ENCODE results near the gene DGKH.

The DGKH gene

GRCh38 chr13:42048684-42049453, 421 bp downstream of the DGKH start:
- Histone ChIP-seq H3K79me2 (ENCODE audit: low read length) (no peaks in the 10 kb centered on the region), H3K27me3 (replicated peaks; ENCODE audit: insufficient read depth, low read length) (no peaks in the 10 kb centered on the region), H3K9me3 (replicated peaks; ENCODE audit: insufficient read depth, low read length) (no peaks in the 10 kb centered on the region), H2AFZ (ENCODE audit: low read length) (peak overlapping the region; percentile 63), H3K36me3 (replicated peaks; ENCODE audit: insufficient read depth, low read length) (no peaks in the 10 kb centered on the region), H4K20me1 (ENCODE audit: insufficient read depth, low read length) (no peaks in the 10 kb centered on the region), H3K27ac (ENCODE audit: low read length) (no peak overlapping the region), H3K4me1 (ENCODE audit: low read length) (no peaks in the 10 kb centered on the region), H3K4me2 (ENCODE audit: low read depth, low read length) (peak overlapping the region; percentile 74; the same call in 1 of the 2 replicates), H3F3A (ENCODE audit: insufficient read depth, low read length) (no peaks in the 10 kb centered on the region), H3K9ac (ENCODE audit: low read length) (peak overlapping the region; percentile 46; the same call in 1 of the 2 replicates), H3K9me2 (replicated peaks; ENCODE audit: insufficient read depth, low read length) (no peaks in the 10 kb centered on the region), H3K4me3 (ENCODE audit: low read length) (peak overlapping the region; percentile 66)
- DNase-seq, result peak; percentile 36
- TF ChIP-seq CTCF (IDR thresholded peaks at IDR 0.05; ENCODE audit: low read length) (0 out of 2 replicates have a peak, but pooled peaks have one; percentile 9), EZH2 (optimal IDR thresholded peaks at IDR 0.05; ENCODE audit: low read depth, low read length) (no peak)

GRCh38 chr13:42049454-42049813, 986 bp downstream of the DGKH start:
- Histone ChIP-seq H3F3A (ENCODE audit: insufficient read depth, low read length) (no peaks in the 10 kb centered on the region), H3K27ac (ENCODE audit: low read length) (no peak overlapping the region), H3K9me3 (replicated peaks; ENCODE audit: insufficient read depth, low read length) (no peaks in the 10 kb centered on the region), H4K20me1 (ENCODE audit: insufficient read depth, low read length) (no peaks in the 10 kb centered on the region), H3K9ac (ENCODE audit: low read length) (peak overlapping the region; percentile 42; the same call in 1 of the 2 replicates), H3K9me2 (replicated peaks; ENCODE audit: insufficient read depth, low read length) (no peaks in the 10 kb centered on the region), H3K79me2 (ENCODE audit: low read length) (no peaks in the 10 kb centered on the region), H3K36me3 (replicated peaks; ENCODE audit: insufficient read depth, low read length) (no peaks in the 10 kb centered on the region), H3K4me3 (ENCODE audit: low read length) (peak overlapping the region; percentile 63), H2AFZ (ENCODE audit: low read length) (peak overlapping the region; percentile 63), H3K4me1 (ENCODE audit: low read length) (peaks cover 3% of the 10 kb centered on the region; the same call in 1 of the 2 replicates), H3K27me3 (replicated peaks; ENCODE audit: insufficient read depth, low read length) (no peaks in the 10 kb centered on the region), H3K4me2 (ENCODE audit: low read depth, low read length) (peak overlapping the region; percentile 74; the same call in 1 of the 2 replicates)
- no peak for DNase-seq
- TF ChIP-seq EZH2phosphoT487 (IDR thresholded peaks at IDR 0.05; ENCODE audit: low read length), result no peak
- no peak for TF ChIP-seq EZH2 (optimal IDR thresholded peaks at IDR 0.05; ENCODE audit: low read depth, low read length)
- TF ChIP-seq CTCF (IDR thresholded peaks at IDR 0.05; ENCODE audit: low read length), result no peak

GRCh38 chr13:42054798-42055499, 6.5 kb downstream of the DGKH start:
- Histone ChIP-seq H3K4me3 (ENCODE audit: low read length) (peak overlapping the region; percentile 20; the same call in 1 of the 2 replicates), H2AFZ (ENCODE audit: low read length) (no peak overlapping the region)

More at GRCh38 chr13:42054798-42055499, 6.5 kb downstream of the DGKH start:
- Histone ChIP-seq H3K79me2 (ENCODE audit: low read length) (no peaks in the 10 kb centered on the region; the same call in 1 of the 2 replicates), H3K9me2 (replicated peaks; ENCODE audit: insufficient read depth, low read length) (no peaks in the 10 kb centered on the region), H3K36me3 (replicated peaks; ENCODE audit: insufficient read depth, low read length) (no peaks in the 10 kb centered on the region), H4K20me1 (ENCODE audit: insufficient read depth, low read length) (no peaks in the 10 kb centered on the region), H3K9me3 (replicated peaks; ENCODE audit: insufficient read depth, low read length) (no peaks in the 10 kb centered on the region), H3K4me1 (ENCODE audit: low read length) (peaks cover 21% of the 10 kb centered on the region), H3K27ac (ENCODE audit: low read length) (peak overlapping the region; percentile 67; the same call in 1 of the 2 replicates), H3K27me3 (replicated peaks; ENCODE audit: insufficient read depth, low read length) (no peaks in the 10 kb centered on the region), H3K9ac (ENCODE audit: low read length) (peak overlapping the region; percentile 21; the same call in 1 of the 2 replicates), H3F3A (ENCODE audit: insufficient read depth, low read length) (0 out of 2 replicates have a peak, but pooled peaks cover 5% of the 10 kb centered on the region), H3K4me2 (ENCODE audit: low read depth, low read length) (peak overlapping the region; percentile 72)
- TF ChIP-seq CTCF (IDR thresholded peaks at IDR 0.05; ENCODE audit: low read length) (no peak), EZH2phosphoT487 (IDR thresholded peaks at IDR 0.05; ENCODE audit: low read length) (no peak), EZH2 (optimal IDR thresholded peaks at IDR 0.05; ENCODE audit: low read depth, low read length) (no peak)
- DNase-seq, result no peak
